ENCODE results near the gene AUH. TPM values are rescaled to one million over a fixed set of nuclear protein-coding genes. Genes with fewer than 3 reads are reported as not detected.
A peak's percentile ranks its signal among the peaks of the same experiment; 100 is the strongest.

The AUH gene
- total and polyA plus RNA-seq, 5 experiments from 2014 or later = 10.0 to 30.5 (median 11.7) TPM

DNA sequence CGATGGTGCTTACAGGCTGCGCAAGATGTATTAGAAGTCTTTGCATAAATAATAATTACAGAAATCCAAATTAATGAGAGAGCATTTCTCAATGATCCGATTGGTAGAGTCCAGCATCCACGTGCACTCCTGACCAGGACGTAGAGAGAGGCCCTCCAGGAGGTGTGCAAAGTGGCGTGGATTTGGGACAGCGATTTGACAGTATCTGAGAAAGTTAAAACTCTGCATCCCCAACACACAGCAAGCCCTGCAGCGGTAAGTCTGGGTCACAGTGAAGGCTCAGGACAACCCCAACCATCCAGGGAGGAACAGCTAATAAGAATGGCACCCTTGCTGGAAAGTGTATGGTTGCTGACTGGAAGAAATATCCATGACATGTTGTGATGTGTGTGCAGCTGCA lies 180.2 kb downstream of the AUH start:
- H3K9me3 Mint-ChIP-seq = no peaks in the 10 kb centered on the region
- H3K4me1 Mint-ChIP-seq = peaks cover 9 to 17% (median 15%) of the 10 kb centered on the region in 4 donors
- POLR2A ChIA-PET = no interaction called here
- no peak overlapping the region for H3K4me3 Mint-ChIP-seq
- H3K36me3 Mint-ChIP-seq = no peaks in the 10 kb centered on the region
- ATAC-seq (no peak), DNase-seq (no peak)
- H3K27ac Mint-ChIP-seq = peak overlapping the region in 1 of 10 donors; percentile 35
- H3K27me3 Mint-ChIP-seq = no peaks in the 10 kb centered on the region

DNA sequence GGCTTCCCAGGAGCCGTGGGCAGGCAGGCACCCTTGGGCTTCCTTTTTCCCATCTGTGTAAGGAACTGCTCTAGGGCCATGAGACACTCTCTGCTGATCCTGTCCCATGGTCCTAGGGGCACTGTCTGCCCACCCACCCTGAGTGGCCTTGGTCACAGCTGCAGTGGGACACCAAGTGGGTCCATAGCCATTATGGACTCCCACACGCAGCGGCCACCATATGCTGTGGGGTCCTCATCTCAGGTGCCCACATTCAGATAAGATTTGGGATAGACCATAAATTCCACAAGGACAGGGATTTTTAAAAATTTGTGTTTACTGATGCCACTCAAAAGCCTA lies 180.8 kb downstream of the AUH start:
- Mint-ChIP-seq H3K4me1 (peaks cover 9 to 17% (median 16%) of the 10 kb centered on the region in 4 donors), H3K27me3 (no peaks in the 10 kb centered on the region), H3K9me3 (no peaks in the 10 kb centered on the region), H3K4me3 (no peak overlapping the region), H3K36me3 (no peaks in the 10 kb centered on the region), H3K27ac (no peak overlapping the region)
- no peak for DNase-seq
- ATAC-seq = no peak
- POLR2A ChIA-PET = no interaction called here

- Mint-ChIP-seq H3K27ac (peak overlapping the region in 1 of 10 donors; percentile 44), H3K4me1 (peaks cover 9 to 22% (median 18%) of the 10 kb centered on the region in 4 donors), H3K9me3 (no peaks in the 10 kb centered on the region), H3K4me3 (no peak overlapping the region), H3K27me3 (no peaks in the 10 kb centered on the region), H3K36me3 (no peaks in the 10 kb centered on the region)
- no peak for DNase-seq
- POLR2A ChIA-PET = no interaction called here
- no peak for ATAC-seq
These were observed 181.3 kb downstream of the AUH start for GRCh38 chr9:91180240-91180929.

GRCh38 chr9:91179237-91180138 lies 182.2 kb downstream of the AUH start:
- H3K36me3 Mint-ChIP-seq = no peaks in the 10 kb centered on the region
- DNase-seq = no peak
- no peak for ATAC-seq
- POLR2A ChIA-PET = no interaction called here
- H3K27me3 Mint-ChIP-seq = no peaks in the 10 kb centered on the region
- peak overlapping the region in 2 of 10 donors; percentile 37 to 38 for H3K27ac Mint-ChIP-seq
- H3K4me1 Mint-ChIP-seq = peaks cover 13 to 30% (median 25%) of the 10 kb centered on the region in 4 donors
- no peak overlapping the region for H3K4me3 Mint-ChIP-seq
- peaks cover 0 to 2% (median 0%) of the 10 kb centered on the region in 9 donors for H3K9me3 Mint-ChIP-seq

DNA sequence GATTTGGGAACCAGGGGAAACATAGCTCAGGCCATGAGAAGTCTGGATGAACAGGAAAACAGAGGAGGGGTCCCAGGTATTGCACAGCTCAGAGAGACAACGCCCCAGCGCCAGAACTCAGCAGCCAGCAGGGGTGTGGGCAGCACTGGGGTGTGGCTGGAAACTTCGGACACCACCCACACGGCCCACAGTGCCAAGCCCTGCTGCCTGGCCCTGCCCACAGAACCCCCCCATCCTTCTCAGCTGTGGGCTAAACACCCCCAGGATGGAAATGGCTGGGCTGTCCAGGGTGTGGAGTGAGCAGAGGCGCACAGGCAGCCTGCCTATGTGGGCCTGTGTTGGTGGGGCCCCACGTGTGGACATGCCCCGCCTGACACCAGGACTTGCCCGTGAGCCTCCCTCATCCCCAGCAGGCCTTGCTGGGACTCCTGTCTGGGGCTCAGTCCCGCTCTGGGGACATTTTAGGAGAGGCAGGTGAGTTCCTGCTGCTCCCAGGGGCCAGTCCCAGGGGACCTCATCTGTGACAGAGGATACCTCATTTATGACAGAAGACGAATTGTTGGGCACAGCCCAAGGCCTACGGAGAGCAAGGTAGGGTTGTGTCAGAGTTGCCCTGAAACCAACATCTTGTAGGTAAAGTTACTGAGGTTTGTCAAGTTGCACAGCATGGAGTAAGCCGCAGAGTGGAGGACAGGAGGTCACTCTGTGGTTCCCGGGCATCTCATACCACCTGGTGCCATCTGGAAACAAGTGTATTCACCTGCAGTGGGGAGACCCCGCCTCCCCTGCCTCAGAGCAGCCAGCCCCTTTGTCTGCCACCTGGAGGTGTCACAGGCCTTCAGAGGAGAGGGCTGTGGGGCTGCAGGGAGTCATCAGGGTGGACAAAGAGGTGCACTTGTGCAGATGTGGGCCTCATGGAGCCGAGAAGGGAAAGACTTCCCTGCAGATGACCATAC lies 183.2 kb downstream of the AUH start:
- no peaks in the 10 kb centered on the region for H3K36me3 Mint-ChIP-seq
- peak overlapping the region in 1 of 10 donors; percentile 38 for H3K27ac Mint-ChIP-seq
- POLR2A ChIA-PET = no interaction called here
- H3K27me3 Mint-ChIP-seq = no peaks in the 10 kb centered on the region
- ATAC-seq (peak in 1 of 2 donors; percentile 14), DNase-seq (no peak)
- H3K4me3 Mint-ChIP-seq = peak overlapping the region in 3 of 10 donors; percentile 24 to 80 (median 71)
- H3K9me3 Mint-ChIP-seq = peaks cover 0 to 2% (median 0%) of the 10 kb centered on the region in 9 donors
- H3K4me1 Mint-ChIP-seq = peaks cover 16 to 36% (median 32%) of the 10 kb centered on the region in 4 donors

DNA sequence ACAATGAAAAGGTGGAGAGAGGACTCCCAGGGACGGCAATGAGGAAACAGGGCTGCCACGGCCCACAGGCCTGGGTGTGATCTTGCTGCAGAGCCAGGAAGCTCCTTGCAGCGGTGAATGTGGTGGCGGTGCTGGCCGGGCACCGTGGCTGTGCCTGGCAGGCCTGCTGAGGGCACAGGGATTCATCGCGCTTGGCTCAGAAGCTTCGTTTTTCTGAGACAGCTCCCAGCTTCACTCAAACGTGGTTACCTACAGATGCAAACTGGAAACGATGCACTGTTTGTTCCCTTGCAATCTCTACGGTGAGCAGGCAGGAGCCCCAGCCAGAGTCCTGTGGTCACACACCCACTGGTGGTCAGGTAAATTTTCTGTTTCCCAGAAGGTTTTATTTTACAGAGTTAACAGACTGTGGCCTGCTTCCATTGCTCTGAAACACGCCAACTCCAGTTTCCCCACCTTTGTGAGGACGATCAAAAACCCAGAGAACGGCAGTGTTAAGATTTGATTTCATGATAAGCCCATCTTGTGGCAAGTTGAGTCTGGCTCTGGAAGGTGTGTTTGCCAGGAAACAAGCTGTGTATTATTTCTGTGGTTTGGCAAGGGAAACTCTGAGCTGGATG lies 183.9 kb downstream of the AUH start:
- Mint-ChIP-seq H3K27ac (peak overlapping the region in 8 of 10 donors; percentile 6 to 74 (median 27)), H3K4me1 (peaks cover 16 to 36% (median 32%) of the 10 kb centered on the region in 4 donors), H3K9me3 (peaks cover 0 to 2% (median under 1%) of the 10 kb centered on the region in 9 donors), H3K36me3 (no peaks in the 10 kb centered on the region), H3K27me3 (no peaks in the 10 kb centered on the region), H3K4me3 (peak overlapping the region in 9 of 10 donors; percentile 24 to 80 (median 58))
- peak in 2 of 10 donors; percentile 10 to 46 for DNase-seq
- POLR2A ChIA-PET = no interaction called here
- peak; percentile 61 to 63 for ATAC-seq

DNA sequence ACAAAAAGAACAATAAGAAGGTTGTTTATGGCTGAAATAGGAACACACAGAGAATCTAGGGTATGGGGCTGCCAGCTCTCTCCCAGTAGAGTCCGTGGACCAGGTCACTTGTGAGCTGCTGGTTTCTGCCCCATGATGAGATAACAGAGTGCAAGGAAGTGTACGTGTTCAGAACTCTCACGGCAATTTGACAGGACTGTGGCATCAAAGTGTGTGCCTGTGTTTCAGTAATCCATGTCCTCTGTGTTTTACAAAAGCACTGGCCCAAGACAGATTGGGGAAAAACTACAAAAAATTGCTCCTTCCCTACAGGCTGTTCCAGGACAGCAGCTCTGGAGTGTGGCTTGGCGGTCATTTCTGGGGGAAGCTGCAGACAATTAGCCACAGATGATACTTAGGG lies 184.6 kb downstream of the AUH start:
- POLR2A ChIA-PET = interaction anchor here (0.6 kb wide), 1 partner anchor 12 kb away, joined by 3 read pairs; no protein-coding TSS in a partner anchor
- DNase-seq = peak in 1 of 10 donors; percentile 6
- Mint-ChIP-seq H3K36me3 (peaks cover 0 to under 1% (median 0%) of the 10 kb centered on the region in 3 donors), H3K27ac (peak overlapping the region in 4 of 10 donors; percentile 11 to 74 (median 42)), H3K9me3 (peaks cover 1 to 7% (median 3%) of the 10 kb centered on the region in 9 donors), H3K4me3 (peak overlapping the region in 4 of 10 donors; percentile 14 to 75 (median 64)), H3K4me1 (peaks cover 16 to 35% (median 32%) of the 10 kb centered on the region in 4 donors), H3K27me3 (no peaks in the 10 kb centered on the region)
- no peak for ATAC-seq

GRCh38 chr9:91176426-91176825 lies 185.3 kb downstream of the AUH start:
- no peak for ATAC-seq
- Mint-ChIP-seq H3K4me3 (no peak overlapping the region), H3K27me3 (no peaks in the 10 kb centered on the region), H3K9me3 (peaks cover 2 to 14% (median 10%) of the 10 kb centered on the region in 9 donors), H3K27ac (no peak overlapping the region), H3K4me1 (peaks cover 16 to 35% (median 32%) of the 10 kb centered on the region in 4 donors), H3K36me3 (peaks cover 0 to 7% (median 5%) of the 10 kb centered on the region in 3 donors)
- POLR2A ChIA-PET = interaction anchor here (0.6 to 2.5 kb wide), 2 partner anchors 12 to 17 kb away, joined by 3 to 13 read pairs; no protein-coding TSS in a partner anchor
- no peak for DNase-seq

DNA sequence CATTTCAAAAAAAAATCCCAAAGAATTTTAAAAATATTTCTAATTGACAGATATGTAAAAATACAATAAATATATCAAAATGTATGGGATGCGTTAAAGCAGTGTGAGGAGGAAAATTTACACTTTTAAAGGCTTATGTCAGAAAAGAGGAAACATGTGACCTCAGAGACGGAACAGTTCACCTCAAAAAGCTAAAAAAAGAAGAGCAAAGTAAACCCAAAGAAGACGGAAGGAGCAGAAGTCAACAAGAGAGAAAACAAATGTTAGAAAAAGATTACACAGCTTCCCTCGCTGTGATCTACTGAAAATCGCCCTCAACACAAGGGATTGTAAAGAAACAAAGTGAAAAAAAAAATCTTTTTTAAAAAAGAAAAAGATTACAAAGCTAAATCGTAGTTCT lies 186.9 kb downstream of the AUH start:
- ATAC-seq = peak; percentile 61 to 67
- peak in 4 of 10 donors; percentile 8 to 55 (median 38) for DNase-seq
- Mint-ChIP-seq H3K27me3 (no peaks in the 10 kb centered on the region), H3K27ac (peak overlapping the region in 1 of 10 donors; percentile 14), H3K4me1 (peaks cover 16 to 35% (median 32%) of the 10 kb centered on the region in 4 donors), H3K4me3 (peak overlapping the region in 8 of 10 donors; percentile 16 to 62 (median 38)), H3K9me3 (peaks cover 8 to 25% (median 21%) of the 10 kb centered on the region in 9 donors), H3K36me3 (peaks cover 0 to 14% (median 12%) of the 10 kb centered on the region in 3 donors)
- POLR2A ChIA-PET = interaction anchor here (1.0 to 2.5 kb wide), 2 partner anchors 16 to 18 kb away, joined by 3 to 13 read pairs; no protein-coding TSS in a partner anchor

DNA sequence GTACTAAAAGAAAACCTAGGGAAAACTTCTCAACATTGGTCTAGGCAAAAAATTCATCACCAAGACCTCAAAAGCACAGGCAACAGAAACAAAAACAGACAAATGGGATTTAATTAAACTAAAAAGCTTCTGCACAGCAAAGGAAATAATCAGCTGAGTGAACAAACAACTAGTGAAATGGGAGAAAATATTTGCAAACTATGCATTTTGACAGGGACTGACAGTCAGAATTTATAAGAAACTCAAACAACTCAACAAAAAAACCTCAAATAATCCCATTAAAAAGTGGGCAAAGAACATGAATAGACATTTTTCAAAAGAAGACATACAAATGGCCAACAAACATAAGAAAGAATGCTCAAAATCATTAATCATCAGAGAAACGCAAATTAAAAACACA lies 189.4 kb downstream of the AUH start:
- Mint-ChIP-seq H3K4me1 (peaks cover 7 to 26% (median 23%) of the 10 kb centered on the region in 4 donors), H3K27me3 (no peaks in the 10 kb centered on the region), H3K4me3 (no peak overlapping the region), H3K36me3 (peaks cover 0 to 14% (median 12%) of the 10 kb centered on the region in 3 donors), H3K27ac (no peak overlapping the region), H3K9me3 (peaks cover 8 to 25% (median 21%) of the 10 kb centered on the region in 9 donors)
- POLR2A ChIA-PET = no interaction called here
- no peak for ATAC-seq
- no peak for DNase-seq

GRCh38 chr9:91170951-91171350 lies 190.8 kb downstream of the AUH start:
- Mint-ChIP-seq H3K27ac (no peak overlapping the region), H3K27me3 (no peaks in the 10 kb centered on the region), H3K36me3 (peaks cover 0 to 14% (median 12%) of the 10 kb centered on the region in 3 donors), H3K9me3 (peaks cover 8 to 25% (median 21%) of the 10 kb centered on the region in 9 donors), H3K4me1 (peaks cover 6 to 19% (median 16%) of the 10 kb centered on the region in 4 donors), H3K4me3 (no peak overlapping the region)
- no peak for ATAC-seq
- POLR2A ChIA-PET = no interaction called here
- DNase-seq = peak in 1 of 10 donors; percentile 3

All from naive thymus-derived CD8-positive, alpha-beta T cell (primary cell).